Esophagus muscularis mucosa (tissue), 4 donors: Measurements from ENCODE around the gene PRKCD. TPM values are rescaled to one million over a fixed set of nuclear protein-coding genes. Genes with fewer than 3 reads are reported as not detected.

Source experiments
- DNase-seq: peaks from one replicate; pipeline ENCODE4 v3.0.0-alpha.2; 2017; ENCODE audit errors: extremely low spot score
- H3K27ac ChIP-seq, 4 donors: fragments of 200-600 bp; sonication (generic); replicated peaks in 1 of 4; 1 replicate in 3 of 4; 2 replicates in 1 of 4; pipeline ENCODE4 v1.5.1; 2016 to 2019; ENCODE audit warnings: mild to moderate bottlenecking in 1 of 4
- H3K27me3 ChIP-seq, 4 donors: fragments of 200-600 bp; sonication (generic); one replicate each; pipeline versions ENCODE4 v1.5.1 to v1.6.0; 2016 to 2019
- H3K36me3 ChIP-seq, 4 donors: fragments of 200-600 bp; sonication (generic); one replicate each; pipeline ENCODE4 v1.5.1; 2016 to 2019
- H3K4me1 ChIP-seq, 4 donors: fragments of 200-600 bp; sonication (generic); one replicate each; pipeline ENCODE4 v1.5.1; 2016 to 2019
- H3K4me3 ChIP-seq, 4 donors: fragments of 200-600 bp; sonication (generic); 1 replicate in 2 of 4; 2 replicates in 2 of 4; pipeline ENCODE4 v1.5.1; 2016 to 2019; ENCODE audit warnings: mild to moderate bottlenecking in 4 of 4, moderate library complexity in 1 of 4
- H3K9me3 ChIP-seq, 4 donors: fragments of 200-600 bp; sonication (generic); 1 replicate in 3 of 4; 2 replicates in 1 of 4; pipeline ENCODE4 v1.5.1; 2016 to 2019
- CTCF ChIP-seq, 3 experiments: fragments of 200-600 bp in 2 of 3; fragments of 450-650 bp in 1 of 3; sonication (generic) in 2 of 3; IDR thresholded peaks; one replicate each; pipeline ENCODE4 v1.5.1; 2017 to 2019; ENCODE audit warnings: antibody characterized with exemption in 3 of 3, mild to moderate bottlenecking in 2 of 3, moderate library complexity in 1 of 3
- EP300 ChIP-seq: sonication (generic); formaldehyde crosslinking; IDR thresholded peaks from one replicate; pipeline ENCODE4 v1.6.1; 2017; ENCODE audit warnings: antibody characterized with exemption
- POLR2A ChIP-seq: fragments of 450-650 bp; IDR thresholded peaks from one replicate; pipeline ENCODE4 v1.6.1; 2017; ENCODE audit warnings: antibody characterized with exemption, moderate library complexity, mild to moderate bottlenecking, low read depth
- POLR2AphosphoS5 ChIP-seq, 2 donors: sonication (generic); formaldehyde crosslinking; IDR thresholded peaks; one replicate each; pipeline ENCODE4 v1.6.1; 2017; ENCODE audit warnings: antibody characterized with exemption in 2 of 2
- WGBS: methylation state at CpG from one replicate; pipeline ENCODE4 v1.1.5; 2018; 5-methylcytosine and 5-hydroxymethylcytosine counted together
- intact Hi-C: fragments of 100-400 bp; cut with DNase I; formaldehyde crosslinking; loops from one replicate; pipeline ENCODE4 v1.15.1; 2023
- total RNA-seq, 4 donors: library from RNA; depleted of rRNA; stranded (reverse); fragments of >200 nt; gene quantifications; one replicate each; pipeline versions ENCODE4 v1.1.0 to v1.2.1, GENCODE V29; 2016

Gene PRKCD
- total RNA-seq, 4 donors from 2014 or later = 7.0 to 16.7 (median 12.4) TPM

- no peak overlapping the region for H3K4me3 ChIP-seq
- H3K27me3 ChIP-seq = no peaks in the 10 kb centered on the region
- 77% methylated on average over 14 of the region's 17 CpGs for WGBS
- no peak overlapping the region for H3K27ac ChIP-seq
- peaks cover 0 to 15% (median 12%) of the 10 kb centered on the region in 4 donors for H3K36me3 ChIP-seq
- peaks cover 12 to 71% (median 55%) of the 10 kb centered on the region in 4 donors for H3K4me1 ChIP-seq
- no peak for TF ChIP-seq CTCF (IDR thresholded peaks at IDR 0.05)
- TF ChIP-seq EP300 = no peak
- TF ChIP-seq POLR2AphosphoS5 (IDR thresholded peaks at IDR 0.05) = no peak
- TF ChIP-seq POLR2A = no peak
- DNase-seq = no peak
- H3K9me3 ChIP-seq = no peaks in the 10 kb centered on the region
- intact Hi-C loops = no loop called here
These were observed 9.5 kb downstream of the PRKCD start for GRCh38 chr3:53170325-53171063.

- peaks cover 0 to 15% (median 11%) of the 10 kb centered on the region in 4 donors for H3K36me3 ChIP-seq
- H3K4me3 ChIP-seq = no peak overlapping the region
- WGBS = 62% methylated on average over 2 of the region's 7 CpGs
- TF ChIP-seq POLR2A (no peak), CTCF (IDR thresholded peaks at IDR 0.05) (no peak), POLR2AphosphoS5 (IDR thresholded peaks at IDR 0.05) (no peak), EP300 (no peak)
- intact Hi-C loops = no loop called here
- H3K4me1 ChIP-seq = peaks cover 12 to 71% (median 50%) of the 10 kb centered on the region in 4 donors
- no peak for DNase-seq
- no peak overlapping the region for H3K27ac ChIP-seq
- H3K9me3 ChIP-seq = no peaks in the 10 kb centered on the region
- no peaks in the 10 kb centered on the region for H3K27me3 ChIP-seq
These were observed 10.0 kb downstream of the PRKCD start for GRCh38 chr3:53171064-53171418.

- no peak overlapping the region for H3K27ac ChIP-seq
These were observed 11.0 kb downstream of the PRKCD start for GRCh38 chr3:53171827-53172505.

GRCh38 chr3:53173107-53173506 lies 12.1 kb downstream of the PRKCD start:
- 86% methylated on average over 4 of the region's 5 CpGs for WGBS

More at GRCh38 chr3:53171827-53172505, 11.0 kb downstream of the PRKCD start:
- Histone ChIP-seq H3K4me3 (no peak overlapping the region), H3K9me3 (no peaks in the 10 kb centered on the region), H3K36me3 (peaks cover 0 to 15% (median 12%) of the 10 kb centered on the region in 4 donors), H3K27me3 (no peaks in the 10 kb centered on the region), H3K4me1 (peaks cover 4 to 66% (median 41%) of the 10 kb centered on the region in 4 donors)
- 78% methylated on average over 7 of the region's 7 CpGs for WGBS
- TF ChIP-seq CTCF (IDR thresholded peaks at IDR 0.05) (no peak), EP300 (no peak), POLR2A (no peak), POLR2AphosphoS5 (IDR thresholded peaks at IDR 0.05) (no peak)
- intact Hi-C loops = no loop called here
- DNase-seq = no peak

More at GRCh38 chr3:53173107-53173506, 12.1 kb downstream of the PRKCD start:
- H3K27me3 ChIP-seq = no peaks in the 10 kb centered on the region
- no peak overlapping the region for H3K4me3 ChIP-seq
- H3K27ac ChIP-seq = no peak overlapping the region
- H3K9me3 ChIP-seq = no peaks in the 10 kb centered on the region
- peaks cover under 1 to 18% (median 14%) of the 10 kb centered on the region in 4 donors for H3K36me3 ChIP-seq
- intact Hi-C loops = no loop called here
- TF ChIP-seq POLR2A = no peak
- no peak for TF ChIP-seq CTCF (IDR thresholded peaks at IDR 0.05)
- no peak for DNase-seq
- peaks cover 0 to 55% (median 30%) of the 10 kb centered on the region in 4 donors for H3K4me1 ChIP-seq
